NCI-H2227 (cell line): ENCODE data around the gene SERPINB8.
A peak's percentile ranks its signal among the peaks of the same experiment; 100 is the strongest.

ENCODE experiments used
- DNase-seq: peaks from one replicate; lab custom pipeline; 2025; ENCODE audit not compliant: unreplicated experiment; lab: John Stamatoyannopoulos, UW

SERPINB8 gene

GRCh38 chr18:63964908-63965307 is 5.0 kb upstream of the SERPINB8 start:
- no peak for DNase-seq

GRCh38 chr18:63965716-63966330 is 4.1 kb upstream of the SERPINB8 start:
- no peak for DNase-seq

DNA sequence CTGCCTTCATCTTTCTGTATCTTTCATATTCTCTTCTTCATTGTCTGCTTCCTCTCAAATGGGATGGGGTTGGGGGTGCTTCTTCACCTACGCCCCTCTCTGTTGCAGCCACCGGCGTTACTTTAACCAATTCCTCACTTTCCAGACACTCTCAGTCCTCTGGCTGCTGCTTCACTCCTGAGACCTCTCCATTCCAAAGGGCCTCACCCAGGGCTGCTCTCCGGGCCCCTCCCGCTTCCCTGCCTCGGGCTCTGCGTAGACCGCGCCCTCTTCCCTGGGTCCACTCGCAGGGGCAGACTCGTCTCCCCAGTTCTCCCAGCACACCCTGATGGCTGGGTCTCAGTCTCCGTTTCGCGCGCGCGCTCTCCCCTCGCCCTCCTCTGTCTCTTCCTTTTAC is 926 bp downstream of the SERPINB8 start:
- peak; percentile 74 for DNase-seq

DNA sequence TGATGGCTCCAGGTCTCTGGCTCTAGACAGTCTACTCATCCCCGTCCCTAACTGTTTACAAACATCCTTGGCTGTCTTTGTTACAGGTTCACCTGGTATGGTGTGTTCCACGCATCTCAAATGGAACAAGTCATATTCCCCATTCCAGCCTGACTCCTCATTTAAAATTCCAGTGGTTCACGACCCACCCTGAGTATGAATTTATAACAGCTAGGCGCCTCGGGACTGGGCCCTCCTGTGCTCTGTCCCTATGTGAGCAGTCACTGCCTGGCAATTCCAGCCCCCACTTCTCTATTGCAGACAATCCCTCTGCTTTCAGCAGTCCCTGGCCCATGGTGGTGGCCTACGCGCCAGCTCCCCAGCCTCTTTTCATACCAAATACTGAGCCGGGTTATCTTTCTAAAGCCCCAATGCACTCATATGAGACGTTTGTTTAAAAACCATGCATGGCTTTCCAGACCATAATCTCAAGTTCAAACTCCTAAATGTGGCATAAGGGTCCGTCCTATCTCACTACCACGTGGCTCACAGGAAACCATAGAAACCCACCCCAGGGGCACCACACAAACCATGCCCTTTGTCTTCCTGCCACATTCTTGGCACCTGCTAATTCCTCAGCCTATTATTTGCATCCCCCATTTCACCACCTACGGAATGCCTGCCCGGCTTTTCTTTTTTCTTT is 1.6 kb downstream of the SERPINB8 start:
- peak; percentile 61 for DNase-seq

DNA sequence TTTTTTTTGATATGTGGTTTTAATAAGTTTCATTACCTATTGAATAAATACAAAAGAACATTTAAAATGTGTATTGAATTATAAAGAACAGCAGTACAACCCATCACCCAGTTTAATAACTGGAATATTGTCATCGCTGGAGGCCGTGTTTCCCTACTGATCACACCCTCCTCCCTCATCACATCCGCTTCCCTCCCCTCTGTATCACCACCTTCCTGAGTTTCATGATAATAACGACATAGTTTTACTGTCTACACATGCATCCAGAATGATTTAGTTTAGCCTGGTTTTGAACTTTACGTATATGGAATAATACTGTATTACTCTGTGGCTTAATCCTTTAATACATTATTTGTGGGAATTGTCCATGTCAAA is 2.1 kb downstream of the SERPINB8 start:
- no peak for DNase-seq

- DNase-seq = peak; percentile 44
Observed at GRCh38 chr18:63974991-63975390, 5.1 kb downstream of the SERPINB8 start.

- DNase-seq = no peak
Observed at GRCh38 chr18:63975628-63976027, 5.7 kb downstream of the SERPINB8 start.

DNA sequence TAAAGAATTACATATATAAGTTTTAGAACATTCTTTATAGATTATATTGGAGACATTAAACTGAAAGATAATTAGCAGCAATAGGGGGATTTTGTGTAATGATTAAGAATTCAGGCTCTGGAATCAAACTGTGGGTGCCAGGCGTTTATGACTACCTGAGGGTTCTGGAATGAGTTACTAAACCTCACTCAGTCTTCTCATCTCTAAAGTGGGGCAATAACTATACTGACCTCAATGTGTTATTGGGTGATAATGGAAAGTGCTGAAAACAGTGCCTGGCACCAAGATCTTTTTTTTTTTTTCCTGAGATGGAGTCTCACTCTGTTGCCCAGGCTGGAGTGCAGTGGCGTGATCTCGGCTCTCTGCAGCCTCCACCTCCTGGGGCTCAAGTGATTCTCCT is 7.2 kb downstream of the SERPINB8 start:
- DNase-seq = no peak

DNA sequence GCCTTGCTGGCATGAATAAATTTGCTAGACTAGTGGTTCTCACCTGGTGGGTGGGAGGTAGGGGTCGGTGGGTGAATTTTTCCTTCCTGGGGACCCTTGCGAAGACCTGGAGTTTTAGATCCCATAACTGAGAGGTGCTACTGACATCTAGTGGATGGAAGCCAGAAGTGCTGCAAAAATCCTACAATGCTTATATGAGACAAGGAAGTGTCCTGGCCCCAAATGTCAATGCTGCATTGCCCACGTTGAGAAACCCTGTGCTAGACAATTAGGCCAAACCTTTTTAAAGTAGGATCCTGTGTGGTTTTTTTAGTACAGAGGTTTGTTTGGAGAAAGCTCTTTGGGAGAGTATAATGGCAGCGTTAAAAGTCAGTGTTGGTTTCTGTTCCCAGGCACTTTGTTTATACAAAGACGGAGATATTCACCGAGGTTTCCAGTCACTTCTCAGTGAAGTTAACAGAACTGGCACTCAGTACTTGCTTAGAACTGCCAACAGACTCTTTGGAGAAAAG is 9.6 kb downstream of the SERPINB8 start:
- peak; percentile 85 for DNase-seq

- no peak for DNase-seq
Observed at GRCh38 chr18:63980027-63980426, 10.1 kb downstream of the SERPINB8 start.

DNA sequence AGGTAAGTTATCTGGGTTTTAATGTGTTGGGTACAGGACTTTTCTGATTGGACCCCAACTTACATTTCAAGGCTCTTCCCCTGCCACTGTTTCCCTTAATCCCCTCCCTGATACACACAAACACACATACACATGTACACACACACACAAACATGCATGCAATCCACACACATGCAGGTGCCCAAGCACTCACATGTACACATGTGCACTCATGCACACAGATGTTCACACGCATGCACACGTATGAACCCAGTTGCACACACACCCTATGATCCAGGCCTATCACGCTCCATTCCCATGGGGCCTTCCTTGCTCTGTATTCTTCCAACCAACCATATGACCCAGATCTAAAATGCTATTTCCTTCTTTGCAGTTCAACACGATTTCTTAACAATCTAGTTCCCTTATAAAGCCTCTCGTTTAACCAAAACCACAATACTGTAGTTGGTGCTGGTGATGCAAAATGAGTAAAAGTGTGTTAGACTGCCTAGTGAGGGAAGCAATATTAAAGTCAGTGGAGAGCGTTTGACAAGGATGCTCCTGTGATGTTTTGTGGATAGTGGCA is 11.1 kb downstream of the SERPINB8 start:
- no peak for DNase-seq

DNA sequence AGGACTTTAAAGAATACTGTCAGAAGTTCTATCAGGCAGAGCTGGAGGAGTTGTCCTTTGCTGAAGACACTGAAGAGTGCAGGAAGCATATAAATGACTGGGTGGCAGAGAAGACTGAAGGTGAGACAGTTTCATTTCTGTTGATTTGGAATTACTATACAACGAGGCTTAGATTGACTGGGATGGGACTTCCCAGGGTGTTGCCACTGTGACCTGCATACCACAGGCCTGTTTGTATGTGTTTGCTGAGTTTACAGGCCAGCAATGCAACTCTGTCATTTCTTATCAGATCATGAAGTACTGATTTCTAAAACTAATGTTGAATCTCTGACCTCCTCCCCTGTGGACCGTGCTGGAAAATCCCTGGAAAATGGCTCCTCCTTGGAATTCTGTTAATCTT is 11.8 kb downstream of the SERPINB8 start:
- DNase-seq = no peak

DNA sequence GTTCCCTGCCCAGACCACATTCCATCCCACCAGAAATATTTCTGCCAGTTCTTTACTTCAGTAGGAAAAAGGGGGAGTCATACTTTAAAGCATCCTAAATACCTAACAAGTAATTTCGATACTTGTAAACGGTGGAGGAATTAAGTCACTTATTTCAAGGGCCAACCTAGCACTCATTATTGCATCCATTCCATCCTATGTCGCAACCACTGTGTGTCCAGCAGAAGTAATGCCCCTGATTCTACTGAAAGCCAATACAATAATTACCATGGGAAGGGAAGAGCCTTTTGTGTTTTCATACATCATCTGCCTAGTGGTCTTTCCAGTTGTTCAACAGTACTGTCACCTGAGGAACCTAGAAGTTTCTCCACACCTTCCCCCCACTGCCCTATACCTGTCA is 12.5 kb downstream of the SERPINB8 start:
- DNase-seq = no peak

DNA sequence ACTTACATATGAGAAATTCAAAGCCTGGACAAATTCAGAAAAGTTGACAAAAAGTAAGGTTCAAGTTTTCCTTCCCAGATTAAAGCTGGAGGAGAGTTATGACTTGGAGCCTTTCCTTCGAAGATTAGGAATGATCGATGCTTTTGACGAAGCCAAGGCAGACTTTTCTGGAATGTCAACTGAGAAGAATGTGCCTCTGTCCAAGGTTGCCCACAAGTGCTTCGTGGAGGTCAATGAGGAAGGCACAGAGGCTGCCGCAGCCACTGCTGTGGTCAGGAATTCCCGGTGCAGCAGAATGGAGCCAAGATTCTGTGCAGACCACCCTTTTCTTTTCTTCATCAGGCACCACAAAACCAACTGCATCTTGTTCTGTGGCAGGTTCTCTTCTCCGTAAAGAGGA is 17.0 kb downstream of the SERPINB8 start:
- DNase-seq = no peak

DNA sequence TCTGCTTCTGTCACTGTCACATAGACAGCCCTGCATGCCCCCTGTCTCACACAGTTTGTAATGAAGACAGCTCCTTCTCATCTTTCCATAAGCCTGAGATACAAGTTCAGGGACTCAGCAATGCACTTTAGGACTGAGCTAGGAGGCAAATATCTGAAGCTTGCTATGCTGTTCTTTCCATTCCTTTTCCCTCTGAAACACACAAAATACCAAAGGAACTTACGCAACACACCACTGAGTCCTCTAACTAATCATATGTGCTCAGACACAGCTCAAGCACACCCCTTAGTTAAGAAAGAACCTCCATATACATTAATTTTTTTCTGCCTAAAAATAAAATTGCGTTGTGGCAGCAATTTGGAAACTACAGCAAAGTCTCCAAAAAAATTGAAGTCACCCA is 17.9 kb downstream of the SERPINB8 start:
- DNase-seq = no peak

DNA sequence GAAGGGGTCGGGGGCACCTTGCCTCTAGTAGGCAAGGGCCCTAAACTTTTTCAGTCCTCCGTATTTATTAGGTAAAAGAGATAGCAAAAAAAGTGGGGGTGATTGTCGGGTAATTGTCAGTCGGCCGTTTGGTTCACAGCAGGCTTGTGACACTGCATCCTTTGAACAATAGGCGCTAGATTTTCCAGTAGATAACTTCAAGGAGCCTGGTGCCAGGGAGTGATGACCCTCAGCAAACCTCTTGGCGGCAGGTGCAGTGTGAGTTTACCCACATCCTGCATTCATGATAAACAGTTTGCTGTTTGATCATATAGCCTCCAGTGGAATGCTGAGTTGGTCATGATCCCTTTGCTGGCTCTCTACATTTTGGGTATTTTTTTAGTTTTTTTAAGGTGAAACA is 22.9 kb downstream of the SERPINB8 start:
- DNase-seq = no peak

DNA sequence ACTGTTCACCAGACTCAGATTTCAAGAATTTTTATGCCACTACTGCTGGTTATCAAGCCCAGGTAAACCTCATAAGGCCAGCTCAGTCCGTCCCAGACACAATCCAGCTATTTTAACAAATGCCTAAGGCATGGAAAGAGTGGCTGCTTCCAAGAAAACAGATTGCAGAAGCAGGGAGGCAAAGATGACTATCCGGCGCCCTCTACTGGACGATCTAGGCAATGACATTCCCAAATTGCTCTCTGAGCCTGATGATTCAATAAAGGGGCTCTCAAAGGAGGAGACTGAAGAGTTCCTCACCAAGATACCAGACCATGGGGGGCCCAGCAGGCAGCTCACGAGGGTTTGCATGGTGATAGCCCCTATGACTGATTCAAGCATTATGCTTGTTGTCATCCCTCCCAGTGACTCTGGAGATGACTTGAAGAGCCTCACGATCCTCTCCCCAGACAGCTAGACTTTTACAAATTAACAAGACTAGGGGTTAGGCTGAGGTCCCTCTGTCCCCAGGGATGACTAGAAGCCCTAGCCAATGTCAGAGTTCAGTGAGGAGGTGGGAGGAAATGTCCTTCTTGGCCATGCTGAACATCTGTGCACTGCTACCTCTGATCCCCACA is 25.0 kb downstream of the SERPINB8 start:
- DNase-seq = peak; percentile 64

GRCh38 chr18:63997041-63997440 is 27.2 kb downstream of the SERPINB8 start:
- DNase-seq = no peak

- DNase-seq = no peak
Observed at GRCh38 chr18:63997606-63998005, 27.7 kb downstream of the SERPINB8 start.

- DNase-seq = no peak
Observed at GRCh38 chr18:63999871-64000270, 30.0 kb downstream of the SERPINB8 start.

- DNase-seq = no peak
Observed at GRCh38 chr18:64002581-64002980, 32.7 kb downstream of the SERPINB8 start.

DNA sequence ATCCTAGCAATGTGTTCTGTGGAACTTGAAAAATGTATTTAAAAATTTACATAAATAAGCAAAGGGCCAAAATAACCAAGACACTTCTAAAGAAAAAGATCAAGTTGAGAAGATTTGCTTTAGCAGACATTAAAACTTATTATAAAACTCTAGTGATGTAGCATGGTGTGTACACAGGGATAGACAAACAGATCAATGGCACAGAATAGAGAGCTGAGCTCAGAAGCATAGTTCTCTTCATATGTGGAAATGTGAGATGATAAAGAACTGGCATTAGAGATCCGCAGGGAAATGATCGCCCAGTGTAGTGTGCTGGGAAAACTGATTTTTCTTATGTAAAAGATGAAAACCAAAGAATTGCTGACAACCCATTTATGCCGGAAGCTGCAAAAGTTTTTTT is 39.4 kb downstream of the SERPINB8 start:
- no peak for DNase-seq
